NCI-H345 treated with DMSO at 0.1 percent for 48 hours (cell line): ENCODE results near the gene TBL2.
"Not testable (repeated sequence)": the region's sequence is repeated elsewhere in the genome, so short reads cannot be mapped to it uniquely, and the experiment has no call there.

Source experiments
- DNase-seq: peaks from one replicate; lab custom pipeline; 2025; ENCODE audit not compliant: unreplicated experiment; lab: John Stamatoyannopoulos, UW

The TBL2 gene

DNA sequence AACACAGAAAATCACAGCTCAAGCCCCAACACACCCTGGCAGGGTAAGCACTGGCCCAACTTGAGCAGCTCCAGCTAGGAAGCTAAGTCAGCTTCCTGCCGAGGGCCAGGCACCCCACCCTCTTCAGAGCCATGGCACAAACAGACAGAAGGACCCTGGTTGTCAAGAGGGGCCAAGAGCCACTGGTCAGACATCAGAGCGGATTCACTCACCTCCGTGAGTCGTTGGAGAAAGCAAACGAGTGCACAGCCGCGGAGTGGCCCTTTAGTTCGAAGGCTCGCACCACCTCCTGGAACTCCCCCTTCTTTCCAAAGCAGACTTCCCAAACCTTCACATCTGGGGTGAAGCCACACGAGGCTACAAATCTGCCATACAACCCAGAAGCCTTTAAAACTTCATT, 7.4 kb downstream of the TBL2 start:
- no peak for DNase-seq

- DNase-seq = no peak
These were observed 7.9 kb downstream of the TBL2 start for GRCh38 chr7:73570521-73570920.

GRCh38 chr7:73569042-73569608, 9.3 kb downstream of the TBL2 start:
- DNase-seq = no peak

GRCh38 chr7:73567846-73568685, 10.3 kb downstream of the TBL2 start:
- no peak for DNase-seq

- no peak for DNase-seq
These were observed 11.2 kb downstream of the TBL2 start for GRCh38 chr7:73567140-73567539.

- not testable (repeated sequence) for DNase-seq
These were observed 11.9 kb downstream of the TBL2 start for GRCh38 chr7:73566431-73566830.

DNA sequence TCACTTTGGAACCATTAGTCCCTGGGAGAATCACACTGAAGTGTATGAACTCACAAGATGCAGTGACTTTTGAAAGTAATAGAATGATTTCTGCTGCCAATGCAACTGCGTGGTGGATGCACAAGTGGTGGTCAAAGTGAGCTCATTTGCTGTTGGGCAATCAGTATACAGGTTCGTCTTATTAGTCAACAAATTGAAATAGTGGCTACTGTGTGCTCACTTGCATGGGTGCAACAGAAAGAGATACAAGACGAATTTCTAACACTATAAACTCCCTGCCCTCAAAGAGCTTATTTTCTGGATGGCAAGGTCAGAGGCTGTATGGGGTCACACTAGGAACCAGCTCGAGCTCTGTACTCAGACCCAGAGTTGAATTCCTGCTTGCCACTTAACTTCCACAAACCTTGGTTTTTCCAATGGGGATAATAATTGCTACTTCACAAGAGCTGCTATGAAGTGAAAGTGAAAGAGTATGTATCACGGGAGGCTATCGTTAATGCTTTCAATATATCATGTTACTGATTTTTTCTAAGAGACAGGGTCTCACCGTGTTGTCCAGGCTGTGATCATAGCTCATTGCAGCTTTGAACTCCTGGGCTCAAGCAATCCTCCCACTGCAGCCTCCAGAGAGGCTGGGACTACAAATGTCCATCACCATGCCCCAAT, 12.6 kb downstream of the TBL2 start:
- DNase-seq = no peak

GRCh38 chr7:73560109-73560835, 18.1 kb downstream of the TBL2 start:
- no peak for DNase-seq

- peak; percentile 40 for DNase-seq
These were observed 20.8 kb downstream of the TBL2 start, which contains the start of gene BCL7B for GRCh38 chr7:73557397-73558257. Gene BCL7B (minus strand): TSS chr7:73557690. CDS start chr7:73557578, 112 bp downstream.

DNA sequence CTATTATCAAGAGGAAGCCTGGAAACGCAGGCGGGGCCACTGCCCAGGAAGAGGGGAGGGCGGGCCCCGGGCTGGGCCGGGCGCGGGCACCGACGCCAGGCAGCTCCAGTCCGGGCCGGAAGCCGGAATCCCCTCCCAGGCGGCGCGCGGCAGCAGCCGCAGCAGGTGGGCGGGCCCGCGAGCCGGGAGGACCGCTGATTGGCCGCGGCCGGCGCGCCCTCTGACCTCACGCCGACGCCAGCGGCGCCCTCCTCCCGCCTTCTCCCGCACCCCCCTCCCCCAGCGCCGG, 21.3 kb downstream of the TBL2 start:
- DNase-seq = peak; percentile 85

- no peak for DNase-seq
These were observed 21.9 kb downstream of the TBL2 start for GRCh38 chr7:73556208-73557107.

DNA sequence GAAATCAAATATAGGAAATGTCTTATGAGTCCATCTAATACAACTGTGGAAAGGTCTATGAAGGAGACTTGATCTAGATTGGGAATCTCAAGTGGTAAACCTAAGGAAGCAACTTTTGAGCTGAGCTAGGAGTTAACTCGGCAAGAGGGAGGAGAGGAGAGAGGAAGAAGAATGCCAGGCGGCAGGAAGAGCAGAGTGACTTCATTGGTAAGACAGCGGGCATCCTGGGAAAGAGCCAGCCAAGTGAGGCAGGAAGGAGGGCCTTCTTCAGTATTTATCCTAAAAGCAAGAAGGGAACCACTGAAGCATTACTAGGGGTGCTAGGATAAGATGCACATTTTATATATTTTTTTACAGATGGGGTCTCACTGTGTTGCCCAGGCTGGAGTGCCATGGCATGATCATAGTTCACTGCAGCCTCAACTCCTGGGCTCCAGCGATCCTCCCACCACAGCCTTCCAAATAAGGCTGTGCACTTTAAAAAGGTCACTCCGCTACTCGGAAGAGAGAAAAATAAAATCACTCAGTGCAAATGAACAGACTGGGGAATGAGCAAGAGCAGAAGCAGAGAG, 22.9 kb downstream of the TBL2 start:
- DNase-seq = no peak

DNA sequence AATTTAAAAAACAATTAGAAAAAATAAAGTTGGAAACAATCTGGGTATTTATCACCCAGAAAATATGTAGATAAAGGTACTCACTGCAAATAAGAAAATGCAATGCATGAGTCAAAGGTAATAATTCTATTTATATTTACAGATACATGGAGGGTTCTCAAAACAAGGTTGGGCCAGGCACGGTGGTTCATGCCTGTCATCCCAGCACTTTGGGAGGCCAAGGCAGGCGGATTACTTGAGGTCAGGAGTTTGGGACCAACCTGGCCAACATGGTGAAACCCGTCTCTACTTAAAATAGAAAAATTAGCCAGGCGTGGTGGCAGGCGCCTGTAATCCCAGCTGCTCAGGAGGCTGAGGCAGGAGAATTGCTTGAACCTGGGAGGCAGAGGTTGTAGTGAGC, 28.3 kb downstream of the TBL2 start:
- not testable (repeated sequence) for DNase-seq

DNA sequence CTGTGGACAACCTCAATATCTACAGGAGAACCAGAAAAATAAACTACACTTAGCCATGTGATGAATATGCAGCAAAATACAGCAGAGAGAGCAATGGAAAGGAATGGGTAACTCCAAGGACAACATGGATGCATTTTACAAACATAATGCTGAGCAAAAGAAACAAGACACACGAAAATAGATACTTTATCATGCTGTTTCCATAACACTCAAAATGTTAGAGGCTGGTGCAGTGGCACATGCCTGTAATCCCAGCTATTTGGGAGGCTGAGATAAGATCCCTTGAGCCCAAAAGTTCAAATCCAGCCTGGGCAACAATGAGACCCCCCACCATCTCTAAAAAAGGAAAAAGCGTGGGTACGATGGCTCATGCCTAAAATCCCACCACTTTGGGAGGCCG, 29.2 kb downstream of the TBL2 start:
- DNase-seq = no peak

- no peak for DNase-seq
These were observed 30.5 kb downstream of the TBL2 start for GRCh38 chr7:73547841-73548240.

GRCh38 chr7:73544678-73545077, 33.7 kb downstream of the TBL2 start:
- DNase-seq = no peak

- no peak for DNase-seq
These were observed 36.7 kb downstream of the TBL2 start for GRCh38 chr7:73541722-73542121.

GRCh38 chr7:73539709-73540108, 38.7 kb downstream of the TBL2 start:
- no peak for DNase-seq

GRCh38 chr7:73538510-73538909, 39.9 kb downstream of the TBL2 start:
- DNase-seq = not testable (repeated sequence)
